ENCODE data around the gene AATK.

DNA sequence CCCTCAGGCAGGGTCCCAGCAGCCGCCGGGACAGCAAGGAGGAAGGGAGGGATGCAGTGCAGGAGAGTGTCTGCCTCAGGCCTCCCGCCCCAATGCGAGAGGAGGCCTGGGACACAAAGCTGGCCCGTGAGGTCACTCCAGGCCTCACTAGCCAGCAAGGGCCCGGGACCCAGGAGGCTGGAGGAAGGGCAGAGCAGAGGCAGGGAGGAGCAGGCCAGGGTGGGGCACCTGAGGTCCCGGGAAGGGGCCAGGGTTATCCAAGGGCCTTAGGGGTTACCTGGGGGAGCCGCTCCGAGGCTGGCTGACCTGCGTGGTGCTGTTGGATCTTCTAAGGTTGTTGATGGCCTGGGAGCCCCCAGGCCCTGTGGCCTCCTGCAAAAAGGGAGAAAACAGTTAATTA lies 42.6 kb upstream of the AATK start:
- no peak for TF ChIP-seq POLR2AphosphoS5 (IDR thresholded peaks at IDR 0.05; ENCODE audit: low read depth, low read length)
- TF ChIP-seq, protein P1, sequence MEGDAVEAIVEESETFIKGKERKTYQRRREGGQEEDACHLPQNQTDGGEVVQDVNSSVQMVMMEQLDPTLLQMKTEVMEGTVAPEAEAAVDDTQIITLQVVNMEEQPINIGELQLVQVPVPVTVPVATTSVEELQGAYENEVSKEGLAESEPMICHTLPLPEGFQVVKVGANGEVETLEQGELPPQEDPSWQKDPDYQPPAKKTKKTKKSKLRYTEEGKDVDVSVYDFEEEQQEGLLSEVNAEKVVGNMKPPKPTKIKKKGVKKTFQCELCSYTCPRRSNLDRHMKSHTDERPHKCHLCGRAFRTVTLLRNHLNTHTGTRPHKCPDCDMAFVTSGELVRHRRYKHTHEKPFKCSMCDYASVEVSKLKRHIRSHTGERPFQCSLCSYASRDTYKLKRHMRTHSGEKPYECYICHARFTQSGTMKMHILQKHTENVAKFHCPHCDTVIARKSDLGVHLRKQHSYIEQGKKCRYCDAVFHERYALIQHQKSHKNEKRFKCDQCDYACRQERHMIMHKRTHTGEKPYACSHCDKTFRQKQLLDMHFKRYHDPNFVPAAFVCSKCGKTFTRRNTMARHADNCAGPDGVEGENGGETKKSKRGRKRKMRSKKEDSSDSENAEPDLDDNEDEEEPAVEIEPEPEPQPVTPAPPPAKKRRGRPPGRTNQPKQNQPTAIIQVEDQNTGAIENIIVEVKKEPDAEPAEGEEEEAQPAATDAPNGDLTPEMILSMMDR (IDR thresholded peaks at IDR 0.05) = no peak
- TF ChIP-seq EP300 (IDR thresholded peaks at IDR 0.05; ENCODE audit: borderline replicate concordance in 1 of 2, low read depth in 1 of 2, low read length in 1 of 2) = no peak
- no peak for TF ChIP-seq JUND (IDR thresholded peaks at IDR 0.05)
- TF ChIP-seq, protein P2, sequence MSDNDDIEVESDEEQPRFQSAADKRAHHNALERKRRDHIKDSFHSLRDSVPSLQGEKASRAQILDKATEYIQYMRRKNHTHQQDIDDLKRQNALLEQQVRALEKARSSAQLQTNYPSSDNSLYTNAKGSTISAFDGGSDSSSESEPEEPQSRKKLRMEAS (IDR thresholded peaks at IDR 0.05; ENCODE audit: low read depth) = no peak
- no peak for TF ChIP-seq FOSL2 (IDR thresholded peaks at IDR 0.05; ENCODE audit: borderline replicate concordance, low read depth)
- no peak for TF ChIP-seq FOXM1 (IDR thresholded peaks at IDR 0.05; ENCODE audit: low read depth)
- TF ChIP-seq NRF1 (IDR thresholded peaks at IDR 0.05; ENCODE audit: low read depth, low read length) = no peak
- TF ChIP-seq, protein P3, sequence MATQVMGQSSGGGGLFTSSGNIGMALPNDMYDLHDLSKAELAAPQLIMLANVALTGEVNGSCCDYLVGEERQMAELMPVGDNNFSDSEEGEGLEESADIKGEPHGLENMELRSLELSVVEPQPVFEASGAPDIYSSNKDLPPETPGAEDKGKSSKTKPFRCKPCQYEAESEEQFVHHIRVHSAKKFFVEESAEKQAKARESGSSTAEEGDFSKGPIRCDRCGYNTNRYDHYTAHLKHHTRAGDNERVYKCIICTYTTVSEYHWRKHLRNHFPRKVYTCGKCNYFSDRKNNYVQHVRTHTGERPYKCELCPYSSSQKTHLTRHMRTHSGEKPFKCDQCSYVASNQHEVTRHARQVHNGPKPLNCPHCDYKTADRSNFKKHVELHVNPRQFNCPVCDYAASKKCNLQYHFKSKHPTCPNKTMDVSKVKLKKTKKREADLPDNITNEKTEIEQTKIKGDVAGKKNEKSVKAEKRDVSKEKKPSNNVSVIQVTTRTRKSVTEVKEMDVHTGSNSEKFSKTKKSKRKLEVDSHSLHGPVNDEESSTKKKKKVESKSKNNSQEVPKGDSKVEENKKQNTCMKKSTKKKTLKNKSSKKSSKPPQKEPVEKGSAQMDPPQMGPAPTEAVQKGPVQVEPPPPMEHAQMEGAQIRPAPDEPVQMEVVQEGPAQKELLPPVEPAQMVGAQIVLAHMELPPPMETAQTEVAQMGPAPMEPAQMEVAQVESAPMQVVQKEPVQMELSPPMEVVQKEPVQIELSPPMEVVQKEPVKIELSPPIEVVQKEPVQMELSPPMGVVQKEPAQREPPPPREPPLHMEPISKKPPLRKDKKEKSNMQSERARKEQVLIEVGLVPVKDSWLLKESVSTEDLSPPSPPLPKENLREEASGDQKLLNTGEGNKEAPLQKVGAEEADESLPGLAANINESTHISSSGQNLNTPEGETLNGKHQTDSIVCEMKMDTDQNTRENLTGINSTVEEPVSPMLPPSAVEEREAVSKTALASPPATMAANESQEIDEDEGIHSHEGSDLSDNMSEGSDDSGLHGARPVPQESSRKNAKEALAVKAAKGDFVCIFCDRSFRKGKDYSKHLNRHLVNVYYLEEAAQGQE (IDR thresholded peaks at IDR 0.05; ENCODE audit: low read depth, low read length) = no peak
- TF ChIP-seq RFX5 (IDR thresholded peaks at IDR 0.05; ENCODE audit: low read length) = no peak
- no peak for TF ChIP-seq EZH2phosphoT487 (IDR thresholded peaks at IDR 0.05; ENCODE audit: borderline replicate concordance, low read depth)
- no peak for TF ChIP-seq RCOR1 (IDR thresholded peaks at IDR 0.05; ENCODE audit: low read length)
- no peak for TF ChIP-seq CHD2 (IDR thresholded peaks at IDR 0.05; ENCODE audit: low read length, partially characterized antibody)
